ENCODE results near the gene NPFF.
"Not testable (repeated sequence)": the region's sequence is repeated elsewhere in the genome, so short reads cannot be mapped to it uniquely, and the experiment has no call there.

The NPFF gene

GRCh38 chr12:53506881-53507602 lies at the start of gene NPFF:
TSS of gene NPFF (minus strand) at chr12:53507484. CDS start at chr12:53507474, 10 bp downstream.
- DNase-seq (ENCODE audit: insufficient read length, low spot score) = no peak
- FAIRE-seq = no peak

GRCh38 chr12:53552361-53553327 lies 45.4 kb upstream of the NPFF start:
- FAIRE-seq = no peak
- no peak for DNase-seq (ENCODE audit: insufficient read length, low spot score)

GRCh38 chr12:53551889-53552291 lies 44.6 kb upstream of the NPFF start:
- DNase-seq (ENCODE audit: insufficient read length, low spot score) = no peak
- no peak for FAIRE-seq

- DNase-seq (ENCODE audit: insufficient read length, low spot score) = no peak
- no peak for FAIRE-seq
Observed at GRCh38 chr12:53550595-53550994, 43.3 kb upstream of the NPFF start.

- FAIRE-seq; DNase-seq (ENCODE audit: insufficient read length, low spot score): not testable (repeated sequence)
Observed at GRCh38 chr12:53550131-53550530, 42.8 kb upstream of the NPFF start.

GRCh38 chr12:53548354-53548753 lies 41.1 kb upstream of the NPFF start:
- not testable (repeated sequence) for DNase-seq (ENCODE audit: insufficient read length, low spot score); FAIRE-seq

- DNase-seq (ENCODE audit: insufficient read length, low spot score) (peak; percentile 58), FAIRE-seq (no peak)
Observed at GRCh38 chr12:53543539-53543938, 36.3 kb upstream of the NPFF start.

- DNase-seq (ENCODE audit: insufficient read length, low spot score) (no peak), FAIRE-seq (no peak)
Observed at GRCh38 chr12:53539526-53539925, 32.2 kb upstream of the NPFF start.

- DNase-seq (ENCODE audit: insufficient read length, low spot score) (no peak), FAIRE-seq (no peak)
Observed at GRCh38 chr12:53538209-53538689, 31.0 kb upstream of the NPFF start.

- no peak for FAIRE-seq
Observed at GRCh38 chr12:53536962-53537361, 29.7 kb upstream of the NPFF start.

GRCh38 chr12:53533471-53533870 lies 26.2 kb upstream of the NPFF start:
- no peak for FAIRE-seq
- DNase-seq (ENCODE audit: insufficient read length, low spot score) = no peak

More at GRCh38 chr12:53536962-53537361, 29.7 kb upstream of the NPFF start:
- no peak for DNase-seq (ENCODE audit: insufficient read length, low spot score)

GRCh38 chr12:53532524-53533445 lies 25.5 kb upstream of the NPFF start:
- DNase-seq (ENCODE audit: insufficient read length, low spot score) (no peak), FAIRE-seq (no peak)

- FAIRE-seq (no peak), DNase-seq (ENCODE audit: insufficient read length, low spot score) (no peak)
Observed at GRCh38 chr12:53532021-53532420, 24.7 kb upstream of the NPFF start.

- DNase-seq (ENCODE audit: insufficient read length, low spot score) = no peak
Observed at GRCh38 chr12:53530920-53531319, 23.6 kb upstream of the NPFF start.

GRCh38 chr12:53530061-53530460 lies 22.8 kb upstream of the NPFF start:
- DNase-seq (ENCODE audit: insufficient read length, low spot score) (no peak), FAIRE-seq (no peak)

More at GRCh38 chr12:53530920-53531319, 23.6 kb upstream of the NPFF start:
- no peak for FAIRE-seq

- DNase-seq (ENCODE audit: insufficient read length, low spot score) = no peak
- no peak for FAIRE-seq
Observed at GRCh38 chr12:53524476-53524875, 17.2 kb upstream of the NPFF start.

GRCh38 chr12:53523131-53523530 lies 15.8 kb upstream of the NPFF start:
- no peak for DNase-seq (ENCODE audit: insufficient read length, low spot score)
- FAIRE-seq = no peak

GRCh38 chr12:53518381-53518780 lies 11.1 kb upstream of the NPFF start:
- FAIRE-seq = no peak
- DNase-seq (ENCODE audit: insufficient read length, low spot score) = no peak

GRCh38 chr12:53516758-53517455 lies 9.6 kb upstream of the NPFF start:
- DNase-seq (ENCODE audit: insufficient read length, low spot score) (no peak), FAIRE-seq (no peak)

GRCh38 chr12:53515291-53515680 lies 8.0 kb upstream of the NPFF start:
- DNase-seq (ENCODE audit: insufficient read length, low spot score) = no peak
- no peak for FAIRE-seq

Data from HTR-8/SVneo (cell line).